ENCODE results near the gene SDK1.

Gene SDK1

GRCh38 chr7:4177001-4177400 is 875.9 kb downstream of the SDK1 start:
- no peak for DNase-seq (ENCODE audit: low read depth)

- DNase-seq (ENCODE audit: low read depth), result no peak
Observed at GRCh38 chr7:4178416-4178815, 877.4 kb downstream of the SDK1 start.

DNA sequence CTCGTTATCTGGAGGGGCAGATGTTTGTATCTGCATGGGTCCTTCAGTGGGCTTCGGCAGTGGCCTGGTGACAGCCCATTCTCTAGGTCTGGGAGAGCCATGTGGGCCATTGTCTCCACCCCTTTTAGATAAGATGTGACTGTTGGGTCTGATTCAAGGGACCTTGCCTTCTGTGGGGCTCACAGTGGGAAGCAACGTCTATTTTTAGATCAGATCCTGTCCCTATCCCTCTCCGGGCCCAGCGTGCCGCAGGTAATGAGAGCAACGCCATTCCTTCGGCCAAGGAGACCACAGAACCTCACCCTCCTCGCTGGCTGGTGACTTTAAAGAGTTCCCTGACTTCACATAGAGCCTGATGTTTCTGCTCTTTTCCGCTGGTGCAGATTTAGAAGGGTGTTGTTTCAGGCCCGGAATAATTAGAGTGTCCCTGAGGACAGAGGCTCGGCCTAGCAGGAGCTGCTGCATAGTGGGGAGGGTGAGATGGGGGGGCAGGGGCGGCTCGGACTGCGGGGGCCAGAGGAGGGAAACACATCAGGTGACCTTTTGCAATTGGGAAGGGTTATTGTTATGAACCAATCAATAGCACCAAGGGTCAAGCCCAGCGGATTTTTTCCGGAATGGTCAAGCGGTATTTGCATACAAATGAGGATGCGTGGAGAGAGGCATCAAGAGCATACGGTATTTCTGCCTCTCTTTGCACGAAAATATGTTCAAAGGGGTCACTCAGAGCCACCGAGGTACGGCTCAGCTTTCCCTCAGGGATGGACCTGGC is 878.0 kb downstream of the SDK1 start:
- DNase-seq (ENCODE audit: low read depth), result no peak

GRCh38 chr7:4179688-4180380 is 878.8 kb downstream of the SDK1 start:
- DNase-seq (ENCODE audit: low read depth), result no peak

DNA sequence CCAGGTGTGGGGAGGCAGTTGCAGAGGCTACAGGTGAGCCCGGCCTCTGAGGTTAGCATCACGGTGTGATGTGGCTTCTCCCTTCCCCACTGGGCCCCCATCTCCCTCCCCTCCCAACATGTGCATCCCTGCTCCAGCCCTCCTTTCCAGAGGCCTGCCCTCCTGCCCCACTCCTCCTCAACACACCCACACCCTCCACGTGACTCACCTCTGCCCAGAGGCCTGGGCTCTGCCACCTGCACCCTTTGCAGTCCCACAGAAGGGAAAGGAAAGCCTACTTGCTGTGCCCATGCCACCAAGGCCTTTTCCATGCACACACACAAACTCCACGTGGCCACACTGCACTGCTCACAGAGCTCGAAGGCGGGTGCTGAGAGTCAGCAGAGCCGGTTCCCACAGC is 880.4 kb downstream of the SDK1 start:
- DNase-seq (ENCODE audit: low read depth), result no peak

DNA sequence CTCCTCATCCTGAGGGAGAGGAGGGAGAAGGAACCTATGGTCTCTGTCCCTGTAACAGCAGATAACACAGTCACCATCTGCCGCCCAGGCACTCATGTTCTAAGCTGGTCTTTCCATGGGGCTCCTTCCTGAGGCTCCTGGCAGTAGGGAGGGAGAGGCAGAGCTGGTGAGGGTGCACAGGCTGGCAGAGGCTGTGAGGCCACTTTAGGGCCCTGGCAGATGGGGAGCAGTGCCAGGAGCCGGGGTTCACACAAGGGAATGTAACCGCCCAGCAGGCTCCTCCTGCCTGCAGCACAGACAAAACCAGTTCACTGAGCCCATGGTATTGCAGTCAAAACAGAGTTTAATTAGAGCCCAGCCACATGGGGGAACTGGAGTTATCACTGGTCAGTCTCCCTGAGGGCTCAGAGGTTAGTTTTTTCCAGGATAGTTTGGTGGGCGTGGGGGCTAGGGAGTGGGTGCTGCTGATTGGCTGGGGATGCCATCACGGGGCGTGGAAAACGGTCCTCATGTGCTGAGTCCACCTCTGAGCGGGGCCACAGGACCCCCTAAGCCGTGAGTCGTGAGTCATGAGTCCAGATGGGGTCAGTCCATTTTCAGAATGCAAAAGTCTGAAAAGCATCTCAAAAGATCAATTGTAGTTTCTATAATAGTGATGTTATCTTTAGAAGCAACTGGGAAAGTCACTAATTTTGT is 881.7 kb downstream of the SDK1 start:
- DNase-seq (ENCODE audit: low read depth), result no peak

- DNase-seq (ENCODE audit: low read depth), result no peak
Observed at GRCh38 chr7:4184653-4185052, 883.6 kb downstream of the SDK1 start.

DNA sequence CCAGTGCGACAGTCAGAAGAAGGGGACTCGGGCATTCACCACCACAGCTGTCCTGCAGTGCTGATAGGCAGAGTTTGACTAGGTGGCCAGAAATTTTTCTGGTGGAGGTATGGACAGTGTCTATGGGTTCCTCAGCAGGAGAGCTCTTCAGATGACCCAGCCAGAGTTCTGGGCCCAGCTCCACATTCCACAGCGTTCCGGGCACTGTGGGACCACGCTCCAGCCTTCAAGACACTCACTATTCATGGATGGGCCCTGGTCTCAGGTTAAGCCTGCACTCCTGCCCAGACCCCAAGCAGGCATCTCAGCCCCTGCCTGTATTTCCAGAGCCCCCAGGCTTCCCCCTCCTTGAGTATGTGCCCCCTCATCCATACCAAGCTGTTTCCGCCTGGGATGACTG is 884.1 kb downstream of the SDK1 start:
- no peak for DNase-seq (ENCODE audit: low read depth)

DNA sequence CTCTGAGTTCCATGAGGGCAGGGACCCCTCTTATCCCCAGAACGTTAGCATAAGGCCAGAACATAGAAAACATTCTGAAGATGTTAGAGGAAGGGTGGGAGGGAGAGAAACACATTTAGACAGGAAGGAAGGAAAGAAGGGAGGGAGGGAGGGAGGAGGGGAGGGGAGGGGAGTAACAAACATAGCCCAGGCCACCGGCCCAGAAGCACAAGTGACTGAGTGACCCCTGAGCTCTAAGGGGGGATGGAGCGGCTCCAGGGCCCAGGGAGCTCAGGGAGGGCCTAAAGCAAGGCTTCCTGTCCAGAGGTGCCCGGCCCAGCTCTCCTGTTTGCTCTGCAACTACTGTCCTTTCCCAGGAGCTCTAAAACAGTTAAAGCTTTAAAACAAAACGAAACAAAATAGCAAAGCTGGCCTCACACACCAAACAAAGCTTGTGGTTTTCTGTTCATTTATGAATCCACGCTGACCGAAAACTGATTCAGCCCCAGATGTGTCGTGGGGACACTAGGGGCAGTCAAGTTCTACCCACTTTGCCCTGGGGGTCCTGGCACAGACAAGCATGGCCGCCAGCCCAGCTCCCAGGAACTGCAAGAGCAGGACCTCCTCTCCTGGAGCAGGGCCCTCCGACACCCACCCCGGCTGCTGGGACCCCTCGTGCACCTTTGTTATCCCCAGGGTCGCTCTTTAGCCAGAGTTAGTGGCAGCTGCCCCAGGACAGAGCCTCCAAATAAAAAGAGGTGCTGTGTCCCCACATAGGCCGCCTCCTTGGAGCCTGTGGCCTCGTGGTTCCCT is 884.9 kb downstream of the SDK1 start:
- DNase-seq (ENCODE audit: low read depth), result no peak

- no peak for DNase-seq (ENCODE audit: low read depth)
Observed at GRCh38 chr7:4186513-4186780, 885.4 kb downstream of the SDK1 start.

DNA sequence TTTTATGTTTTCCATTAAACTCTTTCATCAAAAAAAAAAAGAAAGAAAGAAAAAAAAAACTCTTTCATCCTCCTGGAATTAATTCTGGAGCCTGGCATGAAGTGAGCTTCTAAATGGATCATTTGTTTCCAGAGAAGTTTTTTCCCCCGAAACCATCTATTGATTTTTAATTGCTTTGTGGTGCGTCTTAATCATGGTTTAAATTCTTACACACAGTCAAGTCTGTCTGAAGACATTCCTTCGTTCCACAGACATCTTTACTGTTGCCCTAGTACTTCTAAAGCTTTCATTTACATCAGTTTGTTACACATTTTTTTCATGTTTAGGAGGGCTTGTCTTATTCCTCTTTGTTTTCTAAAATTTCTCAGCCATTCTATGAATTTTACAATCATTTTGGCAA is 887.6 kb downstream of the SDK1 start:
- no peak for DNase-seq (ENCODE audit: low read depth)

DNA sequence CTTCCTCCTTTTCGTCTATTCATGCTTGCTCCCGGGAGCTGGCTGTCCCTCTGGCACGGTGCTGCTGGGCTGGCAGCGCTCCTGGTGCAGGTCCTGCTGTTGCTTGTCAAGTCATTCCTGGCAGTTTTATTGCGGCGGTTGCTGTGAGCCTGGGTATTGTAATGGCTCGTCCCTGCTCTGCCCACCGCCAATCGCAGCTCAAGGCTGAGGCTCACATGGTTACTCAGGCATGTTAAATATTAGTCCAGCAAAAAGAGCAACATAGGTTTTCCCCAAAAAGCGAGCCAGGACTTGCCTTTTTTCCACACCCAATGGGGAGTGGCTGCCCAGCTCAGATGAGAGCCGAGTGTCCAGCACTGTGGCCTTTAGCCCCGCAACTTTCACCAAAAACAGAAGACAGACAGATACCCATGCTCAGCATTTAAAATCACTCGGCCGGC is 888.1 kb downstream of the SDK1 start:
- no peak for DNase-seq (ENCODE audit: low read depth)

DNA sequence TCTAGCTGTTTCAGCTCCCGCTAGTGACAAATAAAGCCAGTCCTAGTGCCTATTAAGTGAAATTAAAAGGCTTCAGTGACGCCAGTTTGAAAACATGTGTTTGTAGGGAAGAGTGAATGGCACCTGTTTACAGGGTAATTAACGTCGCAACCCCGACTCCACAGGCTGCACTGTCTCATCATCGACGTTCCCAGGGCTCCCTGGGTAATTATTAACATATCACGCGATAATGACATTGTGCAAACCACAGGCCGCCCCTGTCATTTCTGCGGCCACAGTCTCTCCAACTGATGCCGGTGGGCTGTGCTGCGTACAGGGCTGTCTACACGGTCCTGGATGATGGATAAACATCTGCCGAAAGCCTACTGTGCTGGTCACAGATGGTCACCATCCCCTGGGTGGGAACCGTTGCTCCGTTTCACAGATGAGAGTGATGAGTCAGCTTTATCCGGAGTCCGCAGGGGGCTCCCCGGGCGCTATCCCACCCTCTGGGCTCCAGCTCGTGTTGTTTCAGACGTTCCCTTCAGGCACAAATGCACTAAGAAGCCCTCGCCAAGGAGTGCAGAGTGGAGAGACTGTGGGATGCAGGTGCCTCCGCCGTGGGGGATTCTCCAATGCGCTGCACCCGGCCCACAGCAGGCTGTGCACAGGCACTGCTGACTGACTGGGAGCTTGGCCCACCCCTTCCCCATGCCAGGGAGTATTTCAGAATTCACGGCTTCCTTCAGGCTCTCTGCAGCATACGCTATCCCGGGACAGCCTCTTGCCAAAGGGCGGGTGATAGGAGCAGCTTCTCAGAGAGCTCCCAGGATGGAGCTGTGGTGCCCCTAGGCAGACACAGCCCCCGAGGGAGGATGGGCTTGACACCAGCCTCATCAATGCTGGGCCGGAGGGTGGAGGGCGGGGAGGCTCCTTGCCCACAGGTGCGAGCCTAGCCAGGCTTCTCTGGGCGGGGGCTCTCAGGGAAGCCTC is 889.2 kb downstream of the SDK1 start:
- no peak for DNase-seq (ENCODE audit: low read depth)

DNA sequence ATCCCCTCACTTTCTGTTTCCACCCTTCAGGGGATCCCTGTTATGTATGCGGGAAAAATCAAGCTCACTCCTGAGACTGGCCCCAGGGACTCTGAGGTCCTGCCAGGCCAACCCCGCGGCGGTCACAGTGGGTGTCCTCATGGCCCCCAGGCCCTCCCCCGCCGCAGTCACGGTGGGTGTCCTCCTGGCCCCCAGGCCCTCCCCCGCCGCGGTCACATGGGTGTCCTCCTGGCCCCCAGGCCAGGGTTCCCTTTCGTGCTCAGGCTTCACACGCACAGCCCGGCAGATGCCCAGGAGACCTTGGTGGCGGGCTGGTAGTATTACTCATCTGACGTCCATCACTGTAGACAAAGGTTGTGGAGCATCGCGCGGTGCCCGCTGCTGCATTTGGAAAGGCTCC is 890.0 kb downstream of the SDK1 start:
- DNase-seq (ENCODE audit: low read depth), result no peak

DNA sequence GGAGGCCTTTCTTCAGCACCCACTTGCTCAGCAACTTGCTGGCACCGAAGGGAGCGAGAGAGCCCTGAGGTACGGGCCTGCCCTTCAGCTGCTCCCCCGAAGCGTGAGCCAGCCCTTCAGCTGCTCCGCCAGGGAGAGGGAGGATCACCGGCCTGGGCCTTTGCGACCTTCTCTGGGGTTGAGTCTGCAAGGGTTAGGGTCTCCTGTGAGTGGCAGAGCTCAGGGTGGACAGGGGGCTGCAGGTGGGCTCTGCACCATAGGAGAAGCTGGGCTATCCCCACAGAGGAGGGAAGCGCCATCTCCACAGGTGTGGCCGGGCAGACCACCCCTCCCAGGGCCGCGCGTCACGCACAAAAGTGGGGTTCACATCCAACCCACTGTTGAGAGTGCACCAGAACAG is 890.5 kb downstream of the SDK1 start:
- no peak for DNase-seq (ENCODE audit: low read depth)

GRCh38 chr7:4195660-4196059 is 894.6 kb downstream of the SDK1 start:
- no peak for DNase-seq (ENCODE audit: low read depth)

- no peak for DNase-seq (ENCODE audit: low read depth)
Observed at GRCh38 chr7:4196121-4196819, 895.2 kb downstream of the SDK1 start.

GRCh38 chr7:4198301-4198700 is 897.2 kb downstream of the SDK1 start:
- no peak for DNase-seq (ENCODE audit: low read depth)

GRCh38 chr7:4200546-4201094 is 899.6 kb downstream of the SDK1 start:
- DNase-seq (ENCODE audit: low read depth), result no peak

DNA sequence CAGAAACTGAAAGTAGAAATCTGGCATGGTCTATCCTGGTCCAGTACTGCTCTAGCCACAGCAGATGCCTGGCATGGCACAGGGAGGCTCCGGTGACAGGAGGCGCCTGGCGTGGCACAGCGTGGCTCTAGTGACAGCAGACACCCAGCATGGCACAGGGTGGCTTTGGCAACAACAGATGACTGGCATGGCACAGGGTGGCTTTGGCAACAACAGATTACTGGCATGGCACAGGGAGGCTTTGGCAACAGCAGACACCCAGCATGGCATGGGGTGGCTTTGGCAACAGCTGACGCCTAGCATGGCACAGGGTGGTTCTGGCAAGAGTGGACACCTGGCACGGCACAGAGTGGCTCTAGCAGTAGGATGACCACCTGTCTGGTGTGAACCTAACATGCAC is 900.5 kb downstream of the SDK1 start:
- DNase-seq (ENCODE audit: low read depth), result no peak

Data from HS-5 (cell line).